H1 (cell line): ENCODE measurements around the gene COL6A3.

Experiments
- CBX5 ChIP-seq: fragments of 300-800, 300-1000 bp; sonication (generic); IDR thresholded peaks from 2 replicates; pipeline ENCODE4 v1.7.1; 2016; ENCODE audit warnings: antibody characterized with exemption, low read length, low read depth
- CTCF ChIP-seq, 3 experiments: IDR thresholded peaks; 1 replicate in 2 of 3; 2 replicates in 1 of 3; pipeline versions ENCODE4 v1.5.1 to v1.6.1; 2011; ENCODE audit warnings: low read length in 3 of 3, mild to moderate bottlenecking in 3 of 3, inconsistent platforms in 2 of 3, low read depth in 1 of 3, moderate library complexity in 1 of 3; ENCODE audit not compliant: insufficient read depth in 1 of 3; ENCODE audit errors: control extremely low read depth in 1 of 3
- E2F6 ChIP-seq: IDR thresholded peaks from 2 replicates; pipeline ENCODE4 v1.6.1; 2012; ENCODE audit warnings: inconsistent platforms
- HDAC2 ChIP-seq, 2 experiments: fragments of 300-600 bp in 1 of 2; sonication (generic) in 1 of 2; IDR thresholded peaks; 2 replicates each; pipeline ENCODE4 v1.6.1; 2011 to 2012; ENCODE audit warnings: low read depth in 2 of 2, low read length in 2 of 2, mild to moderate bottlenecking in 2 of 2, moderate library complexity in 2 of 2, borderline replicate concordance in 1 of 2, inconsistent platforms in 1 of 2
- MAX ChIP-seq: IDR thresholded peaks from 2 replicates; pipeline ENCODE4 v1.6.1; 2012; ENCODE audit warnings: inconsistent platforms
- RFX5 ChIP-seq: IDR thresholded peaks from 2 replicates; pipeline ENCODE4 v1.6.1; 2011; ENCODE audit warnings: low read depth, low read length, improper control_type of control experiment, borderline replicate concordance
- RNF2 ChIP-seq: fragments of 200-900, 300-1000 bp; sonication (generic); IDR thresholded peaks from 2 replicates; pipeline ENCODE4 v1.7.1; 2016; ENCODE audit warnings: borderline replicate concordance, low read depth, mild to moderate bottlenecking, antibody characterized with exemption, low read length; ENCODE audit not compliant: poor library complexity, severe bottlenecking; ENCODE audit errors: missing control alignments
- SP2 ChIP-seq: IDR thresholded peaks from 2 replicates; pipeline ENCODE4 v1.6.1; 2012; ENCODE audit warnings: mild to moderate bottlenecking, low read length, inconsistent platforms
- SP4 ChIP-seq: IDR thresholded peaks from 2 replicates; pipeline ENCODE4 v1.6.1; 2012; ENCODE audit warnings: low read length, inconsistent platforms
- USF2 ChIP-seq: IDR thresholded peaks from 2 replicates; pipeline ENCODE4 v1.6.1; 2011; ENCODE audit warnings: low read length, improper control_type of control experiment

- TF ChIP-seq RNF2 = no peak
- TF ChIP-seq SP4 = no peak
- TF ChIP-seq CTCF (IDR thresholded peaks at IDR 0.05; ENCODE audit: control extremely low read depth in 1 of 3, insufficient read depth in 1 of 3, low read depth in 1 of 3, low read length in 3 of 3) = no peak
- no peak for TF ChIP-seq CBX5
- TF ChIP-seq USF2 = no peak
- no peak for TF ChIP-seq HDAC2 (IDR thresholded peaks at IDR 0.05; ENCODE audit: borderline replicate concordance in 1 of 2, low read depth in 2 of 2, low read length in 2 of 2)
- no peak for TF ChIP-seq SP2
- no peak for TF ChIP-seq RFX5
- TF ChIP-seq MAX = no peak
- no peak for TF ChIP-seq E2F6
Observed at GRCh38 chr2:237411683-237412423, 2.1 kb downstream of the COL6A3 start.
